Endothelial cell of umbilical vein (primary cell): ENCODE measurements around the gene IL23A. TPM values are rescaled to one million over a fixed set of nuclear protein-coding genes. Genes with fewer than 3 reads are reported as not detected.

Experiments
- BruUV-seq: library from RNA; stranded (reverse); fragments of 400-500 nt; replicated peaks from 2 replicates; lab custom pipeline; 2021; lab: Mats Ljungman, UMichigan
- CTCF ChIA-PET: fragments of 300-600, 350-600 bp; sonication (Branson Sonifier 250); formaldehyde crosslinking; loops from one replicate; lab custom pipeline; 2021; ENCODE audit warnings: antibody characterized with exemption, inconsistent platforms; lab: Charles Lee
- POLR2A ChIA-PET: fragments of 300-600, 350-600 bp; sonication (Branson Sonifier 250); formaldehyde crosslinking; loops from one replicate; lab custom pipeline; 2021; ENCODE audit warnings: antibody characterized with exemption, inconsistent platforms; lab: Charles Lee
- DNase-seq: peaks from one replicate; pipeline ENCODE4 v3.0.0-alpha.2; 2011; ENCODE audit warnings: low read depth, low spot score
- FAIRE-seq: peaks from 2 replicates; lab custom pipeline; 2011; peaks lifted over from hg19 to GRCh38; lab: Jason Lieb, UNC
- H2AFZ ChIP-seq: 2 replicates; pipeline ENCODE4 v1.6.0; 2012; ENCODE audit warnings: low read depth, low read length, control low read depth, inconsistent platforms
- H3K27ac ChIP-seq: 2 replicates; pipeline ENCODE4 v1.5.1; 2011; ENCODE audit warnings: low read depth, mild to moderate bottlenecking, control low read depth, low read length, moderate library complexity; ENCODE audit not compliant: insufficient read depth
- H3K27me3 ChIP-seq, 2 experiments: 2 replicates each; pipeline versions ENCODE4 v1.6.0 to v1.6.1; 2011; ENCODE audit warnings: low read length in 2 of 2, mixed read lengths in 1 of 2; ENCODE audit not compliant: control insufficient read depth in 2 of 2, insufficient read depth in 2 of 2
- H3K36me3 ChIP-seq, 2 experiments: 2 replicates in 1 of 2; 3 replicates in 1 of 2; pipeline ENCODE4 v1.5.1; 2011; ENCODE audit warnings: low read length in 2 of 2, mild to moderate bottlenecking in 1 of 2, moderate library complexity in 1 of 2; ENCODE audit not compliant: control insufficient read depth in 2 of 2, insufficient read depth in 2 of 2; ENCODE audit errors: extremely low read depth in 1 of 2
- H3K4me1 ChIP-seq: 3 replicates; pipeline ENCODE4 v1.5.1; 2011; ENCODE audit warnings: mild to moderate bottlenecking, low read length; ENCODE audit not compliant: control insufficient read depth, insufficient read depth; ENCODE audit errors: extremely low read depth
- H3K4me2 ChIP-seq: 2 replicates; pipeline ENCODE4 v1.6.1; 2011; ENCODE audit warnings: low read length, control low read depth, mixed read lengths; ENCODE audit not compliant: insufficient read depth
- H3K4me3 ChIP-seq, 3 experiments: fragments of 200-600 bp in 1 of 3; sonication (generic), shearing (Covaris generic) in 1 of 3; replicated peaks in 1 of 3; 2 replicates each; pipeline ENCODE4 v1.5.1; 2011 to 2016; ENCODE audit warnings: control low read depth in 3 of 3, low read length in 3 of 3, mild to moderate bottlenecking in 2 of 3, inconsistent platforms in 1 of 3, low read depth in 1 of 3, moderate library complexity in 1 of 3; ENCODE audit not compliant: insufficient read depth in 1 of 3
- H3K79me2 ChIP-seq: 2 replicates; pipeline ENCODE4 v1.6.0; 2012; ENCODE audit warnings: low read length, inconsistent platforms; ENCODE audit not compliant: control insufficient read depth, insufficient read depth
- H3K9ac ChIP-seq: replicated peaks from 2 replicates; pipeline ENCODE3; 2011; ENCODE audit warnings: low read length, control low read depth; ENCODE audit not compliant: insufficient read depth; ENCODE audit errors: extremely low read depth
- H3K9me1 ChIP-seq: replicated peaks from 3 replicates; pipeline ENCODE4 v1.6.0; 2011; ENCODE audit warnings: mild to moderate bottlenecking, low read length; ENCODE audit not compliant: control insufficient read depth, insufficient read depth; ENCODE audit errors: extremely low read depth
- H3K9me3 ChIP-seq: replicated peaks from 2 replicates; pipeline ENCODE4 v1.5.1; 2012; ENCODE audit warnings: low read length, inconsistent platforms; ENCODE audit not compliant: control insufficient read depth, insufficient read depth
- H4K20me1 ChIP-seq: replicated peaks from 2 replicates; pipeline ENCODE3; 2011; ENCODE audit warnings: mild to moderate bottlenecking, low read length; ENCODE audit not compliant: control insufficient read depth, insufficient read depth; ENCODE audit errors: extremely low read depth
- EZH2 ChIP-seq: IDR thresholded peaks from 2 replicates; pipeline ENCODE4 v1.6.1; 2012; ENCODE audit warnings: borderline replicate concordance, low read depth, mild to moderate bottlenecking, moderate library complexity, low read length, inconsistent platforms; ENCODE audit not compliant: severe bottlenecking
- FOS ChIP-seq: IDR thresholded peaks from 2 replicates; pipeline ENCODE4 v1.6.1; 2011; ENCODE audit warnings: mild to moderate bottlenecking, low read length, moderate library complexity, borderline replicate concordance; ENCODE audit not compliant: insufficient read depth
- GATA2 ChIP-seq: IDR thresholded peaks from 2 replicates; pipeline ENCODE4 v1.7.0; 2011; ENCODE audit warnings: low read depth, mild to moderate bottlenecking, moderate library complexity, mixed read lengths, low read length; ENCODE audit not compliant: insufficient read length, insufficient read depth
- JUN ChIP-seq: IDR thresholded peaks from 2 replicates; pipeline ENCODE4 v1.6.1; 2011; ENCODE audit warnings: borderline replicate concordance, low read depth; ENCODE audit not compliant: insufficient read length, insufficient read depth
- MYC ChIP-seq: IDR thresholded peaks from one replicate; pipeline ENCODE4 v1.6.1; 2011; ENCODE audit warnings: mild to moderate bottlenecking, low read depth, low read length
- POLR2A ChIP-seq: IDR thresholded peaks from 2 replicates; pipeline ENCODE4 v1.6.1; 2012; ENCODE audit warnings: low read depth, mild to moderate bottlenecking, control low read depth, low read length
- POLR2AphosphoS5 ChIP-seq: IDR thresholded peaks from 2 replicates; pipeline ENCODE4 v1.6.1; 2012; ENCODE audit warnings: low read depth, mild to moderate bottlenecking, control low read depth, low read length, moderate library complexity; ENCODE audit not compliant: insufficient read depth
- dilution Hi-C: fragments of 300-500 bp; cut with MboI; formaldehyde crosslinking; loops from one replicate; pipeline ENCODE4 v1.15.0; 2019; ENCODE audit warnings: low sequenced_read_pairs; ENCODE audit not compliant: extremely low pct_ligation_motif_present
- intact Hi-C: fragments of 100-400 bp; cut with micrococcal nuclease; formaldehyde crosslinking; loops from one replicate; pipeline ENCODE4 v1.10.0; 2022
- polyA plus RNA-seq, 4 experiments: library from polyadenylated mRNA; depleted of rRNA in 3 of 4; stranded (reverse) in 3 of 4; unstranded in 1 of 4; fragments of >200 nt; gene quantifications; 2 replicates each; pipeline versions ENCODE4 v1.2.1 to v1.2.3, GENCODE V29; 2011 to 2012; ENCODE audit warnings: missing spikeins in 1 of 4
- total RNA-seq: library from RNA; stranded (reverse); gene quantifications from 2 replicates; pipeline ENCODE4 v1.2.3, GENCODE V29; 2021
- TF ChIP-seq, protein P1 (sequence below), 2 donors: IDR thresholded peaks; 1 replicate in 1 of 2; 2 replicates in 1 of 2; pipeline ENCODE4 v1.5.1; 2011; ENCODE audit warnings: low read length in 2 of 2, mild to moderate bottlenecking in 2 of 2, moderate library complexity in 2 of 2, control low read depth in 1 of 2, inconsistent platforms in 1 of 2, low read depth in 1 of 2; ENCODE audit not compliant: insufficient read depth in 1 of 2; ENCODE audit errors: extremely low read depth in 1 of 2
- TF ChIP-seq, protein P2 (sequence below): IDR thresholded peaks from 2 replicates; pipeline ENCODE4 v1.6.1; 2011; ENCODE audit not compliant: insufficient read depth, insufficient read length

The IL23A gene
- total and polyA plus RNA-seq, 2 donors (not counting 3 experiments of a cell fraction or from before 2014, with no cell fraction given): 0.12 TPM; not detected in 1

GRCh38 chr12:56315622-56316473 lies 22.8 kb upstream of the IL23A start, which contains the start of gene CNPY2:
CNPY2 (minus strand) TSS chr12:56315988; CDS start chr12:56315217, 771 bp downstream.
- H3K27ac ChIP-seq: peak within 1 kb of the TSS; percentile 63
- H3K4me2 ChIP-seq: peak within 1 kb of the TSS; percentile 62
- H2AFZ ChIP-seq: peak within 1 kb of the TSS; percentile 72
- H3K4me3 ChIP-seq: peak within 1 kb of the TSS; percentile 15 to 70 (median 57)
- H3K9me3 ChIP-seq: no peaks in the 10 kb centered on the region
- no TSS peak for BruUV-seq
- peaks cover 9% of the 10 kb centered on the region for H3K4me1 ChIP-seq
- no peaks in the 10 kb centered on the region for H3K9me1 ChIP-seq
- peak within 1 kb of the TSS; percentile 69 for H3K9ac ChIP-seq
- no peaks in the 10 kb centered on the region for H4K20me1 ChIP-seq
- peaks cover 0 to 3% of the 10 kb centered on the region in 2 experiments for H3K36me3 ChIP-seq
- FAIRE-seq (peak; percentile 98), DNase-seq (peak; percentile 98)
- intact Hi-C loops (loop anchor here (1.0 kb wide), 5 partner anchors 16 to 148 kb away; partner anchors contain the start of genes CS, STAT2 and TIMELESS), dilution Hi-C loops (no loop called here)
- CTCF ChIA-PET: interaction anchor here (0.8 to 4.5 kb wide), 11 partner anchors 8 to 147 kb away, joined by 3 to 60 read pairs (median 4); partner anchors contain the start of genes CS, PAN2, SMARCC2 and STAT2
- POLR2A ChIA-PET: interaction anchor here (0.6 to 1.7 kb wide), 5 partner anchors 18 to 207 kb away, joined by 4 to 9 read pairs (median 5); partner anchors contain the start of genes PAN2, RNF41 and STAT2
- H3K27me3 ChIP-seq: no peaks in the 10 kb centered on the region
- TF ChIP-seq, protein P1, sequence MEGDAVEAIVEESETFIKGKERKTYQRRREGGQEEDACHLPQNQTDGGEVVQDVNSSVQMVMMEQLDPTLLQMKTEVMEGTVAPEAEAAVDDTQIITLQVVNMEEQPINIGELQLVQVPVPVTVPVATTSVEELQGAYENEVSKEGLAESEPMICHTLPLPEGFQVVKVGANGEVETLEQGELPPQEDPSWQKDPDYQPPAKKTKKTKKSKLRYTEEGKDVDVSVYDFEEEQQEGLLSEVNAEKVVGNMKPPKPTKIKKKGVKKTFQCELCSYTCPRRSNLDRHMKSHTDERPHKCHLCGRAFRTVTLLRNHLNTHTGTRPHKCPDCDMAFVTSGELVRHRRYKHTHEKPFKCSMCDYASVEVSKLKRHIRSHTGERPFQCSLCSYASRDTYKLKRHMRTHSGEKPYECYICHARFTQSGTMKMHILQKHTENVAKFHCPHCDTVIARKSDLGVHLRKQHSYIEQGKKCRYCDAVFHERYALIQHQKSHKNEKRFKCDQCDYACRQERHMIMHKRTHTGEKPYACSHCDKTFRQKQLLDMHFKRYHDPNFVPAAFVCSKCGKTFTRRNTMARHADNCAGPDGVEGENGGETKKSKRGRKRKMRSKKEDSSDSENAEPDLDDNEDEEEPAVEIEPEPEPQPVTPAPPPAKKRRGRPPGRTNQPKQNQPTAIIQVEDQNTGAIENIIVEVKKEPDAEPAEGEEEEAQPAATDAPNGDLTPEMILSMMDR (IDR thresholded peaks at IDR 0.05; ENCODE audit: extremely low read depth in 1 of 2, insufficient read depth in 1 of 2, low read depth in 1 of 2, low read length in 2 of 2): peak in 1 of 2 donors; percentile 23
- TF ChIP-seq POLR2AphosphoS5 (peak; percentile 88), MYC (peak; percentile 41), POLR2A (peak; percentile 64), JUN (no peak), FOS (no peak), EZH2 (no peak), GATA2 (no peak)
- TF ChIP-seq, protein P2, sequence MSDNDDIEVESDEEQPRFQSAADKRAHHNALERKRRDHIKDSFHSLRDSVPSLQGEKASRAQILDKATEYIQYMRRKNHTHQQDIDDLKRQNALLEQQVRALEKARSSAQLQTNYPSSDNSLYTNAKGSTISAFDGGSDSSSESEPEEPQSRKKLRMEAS: peak; percentile 81
- H3K79me2 ChIP-seq: peaks cover 13% of the 10 kb centered on the region
